ENCODE measurements around the gene SDC4.
"Not testable (repeated sequence)": the region's sequence is repeated elsewhere in the genome, so short reads cannot be mapped to it uniquely, and the experiment has no call there.

Gene SDC4

DNA sequence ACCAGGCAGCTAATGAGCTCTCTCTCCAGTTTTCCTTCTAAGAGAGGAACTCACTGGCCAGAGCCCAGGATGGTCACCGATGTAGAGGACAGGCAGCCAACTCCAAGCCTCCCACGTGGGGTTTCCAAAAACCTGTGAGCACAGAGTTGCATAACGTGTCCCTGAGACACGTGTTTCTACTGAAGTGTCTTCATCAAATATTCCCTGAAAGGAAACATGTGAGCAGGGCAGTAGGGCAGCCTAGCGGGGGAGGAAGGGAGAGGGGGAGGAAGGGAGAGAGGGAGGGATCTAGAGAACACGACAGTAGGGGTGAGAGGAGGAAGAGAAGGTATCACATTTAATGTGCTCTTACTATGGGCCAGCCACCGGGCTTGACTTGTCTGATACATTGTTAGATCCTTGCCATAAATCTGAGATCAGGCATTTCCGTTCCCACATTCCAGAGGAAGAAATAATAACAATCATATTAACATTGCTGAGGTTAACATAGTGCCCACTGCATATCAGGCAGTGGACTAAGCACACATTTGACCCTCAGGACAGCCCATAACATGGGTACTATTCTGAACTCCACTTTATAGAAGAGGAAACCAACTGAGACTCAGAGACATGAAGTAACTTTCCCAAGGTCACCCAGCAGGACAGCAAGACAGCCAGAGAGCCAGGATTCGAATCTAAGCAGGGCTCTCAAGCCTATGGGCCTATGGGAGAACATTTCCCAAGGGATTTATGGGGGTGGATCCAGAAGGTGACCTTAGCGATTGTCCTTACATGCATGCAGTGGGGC is 10.3 kb upstream of the SDC4 start:
- Histone ChIP-seq H3K27ac (no peak overlapping the region), H3K4me1 (ENCODE audit: control insufficient read depth in 1 of 2, insufficient read depth in 1 of 2, low read depth in 1 of 2, low read length in 1 of 2) (peaks cover 15 to 28% of the 10 kb centered on the region in 2 experiments), H3K36me3 (no peaks in the 10 kb centered on the region), H3K4me3 (ENCODE audit: low read depth in 1 of 2, low read length in 1 of 2) (no peak overlapping the region), H3K27me3 (no peaks in the 10 kb centered on the region), H3K9me3 (no peaks in the 10 kb centered on the region)
- TF ChIP-seq, protein P1, sequence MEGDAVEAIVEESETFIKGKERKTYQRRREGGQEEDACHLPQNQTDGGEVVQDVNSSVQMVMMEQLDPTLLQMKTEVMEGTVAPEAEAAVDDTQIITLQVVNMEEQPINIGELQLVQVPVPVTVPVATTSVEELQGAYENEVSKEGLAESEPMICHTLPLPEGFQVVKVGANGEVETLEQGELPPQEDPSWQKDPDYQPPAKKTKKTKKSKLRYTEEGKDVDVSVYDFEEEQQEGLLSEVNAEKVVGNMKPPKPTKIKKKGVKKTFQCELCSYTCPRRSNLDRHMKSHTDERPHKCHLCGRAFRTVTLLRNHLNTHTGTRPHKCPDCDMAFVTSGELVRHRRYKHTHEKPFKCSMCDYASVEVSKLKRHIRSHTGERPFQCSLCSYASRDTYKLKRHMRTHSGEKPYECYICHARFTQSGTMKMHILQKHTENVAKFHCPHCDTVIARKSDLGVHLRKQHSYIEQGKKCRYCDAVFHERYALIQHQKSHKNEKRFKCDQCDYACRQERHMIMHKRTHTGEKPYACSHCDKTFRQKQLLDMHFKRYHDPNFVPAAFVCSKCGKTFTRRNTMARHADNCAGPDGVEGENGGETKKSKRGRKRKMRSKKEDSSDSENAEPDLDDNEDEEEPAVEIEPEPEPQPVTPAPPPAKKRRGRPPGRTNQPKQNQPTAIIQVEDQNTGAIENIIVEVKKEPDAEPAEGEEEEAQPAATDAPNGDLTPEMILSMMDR (IDR thresholded peaks at IDR 0.05) = no peak

DNA sequence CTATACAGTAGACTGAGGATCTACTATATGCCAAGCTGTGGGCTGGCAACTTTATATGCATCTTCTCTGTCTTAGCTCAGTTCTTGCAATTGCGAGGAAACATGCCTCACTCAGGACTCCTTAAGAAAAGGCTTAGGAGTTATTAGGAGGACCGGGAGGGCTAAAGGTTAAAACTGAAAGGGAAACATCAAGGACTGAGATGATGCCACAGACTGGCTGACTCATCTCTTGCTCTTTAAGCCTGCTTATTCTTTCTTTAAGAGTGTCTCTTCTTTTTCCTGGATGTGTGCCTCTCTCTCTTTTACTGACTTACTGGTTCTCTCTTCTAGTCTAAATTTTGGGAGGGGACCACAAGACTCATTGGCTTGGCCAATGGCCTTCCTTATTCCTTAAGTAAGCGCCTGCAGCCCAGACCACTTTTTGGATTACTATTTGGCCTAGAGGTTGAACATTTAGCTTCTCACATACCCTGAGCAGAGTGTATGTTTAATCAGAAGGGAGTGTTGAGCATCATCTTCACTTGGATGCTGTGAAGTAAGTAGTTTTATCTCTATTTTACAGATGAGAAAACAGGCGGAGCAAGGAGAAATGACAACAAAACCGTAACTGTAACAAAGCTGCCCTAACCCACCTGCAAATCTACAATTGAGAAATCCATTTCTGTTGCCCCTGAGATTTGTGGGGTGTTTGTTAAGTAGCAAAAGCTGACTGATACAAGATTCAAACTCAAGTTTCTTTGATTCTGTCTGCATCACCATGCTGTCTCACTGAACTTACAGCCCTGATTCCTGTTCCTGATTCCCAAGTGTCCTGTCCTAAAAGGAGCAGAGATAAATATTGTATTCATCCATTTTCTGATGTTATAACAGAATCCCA is 7.2 kb upstream of the SDC4 start:
- Histone ChIP-seq H3K4me1 (ENCODE audit: control insufficient read depth in 1 of 2, insufficient read depth in 1 of 2, low read depth in 1 of 2, low read length in 1 of 2) (peaks cover 0 to 8% of the 10 kb centered on the region in 2 experiments), H3K27me3 (peaks cover 3% of the 10 kb centered on the region), H3K36me3 (no peaks in the 10 kb centered on the region), H3K4me3 (ENCODE audit: low read depth in 1 of 2, low read length in 1 of 2) (no peak overlapping the region), H3K27ac (no peak overlapping the region), H3K9me3 (no peaks in the 10 kb centered on the region)
- TF ChIP-seq, protein P1 (IDR thresholded peaks at IDR 0.05) = no peak

DNA sequence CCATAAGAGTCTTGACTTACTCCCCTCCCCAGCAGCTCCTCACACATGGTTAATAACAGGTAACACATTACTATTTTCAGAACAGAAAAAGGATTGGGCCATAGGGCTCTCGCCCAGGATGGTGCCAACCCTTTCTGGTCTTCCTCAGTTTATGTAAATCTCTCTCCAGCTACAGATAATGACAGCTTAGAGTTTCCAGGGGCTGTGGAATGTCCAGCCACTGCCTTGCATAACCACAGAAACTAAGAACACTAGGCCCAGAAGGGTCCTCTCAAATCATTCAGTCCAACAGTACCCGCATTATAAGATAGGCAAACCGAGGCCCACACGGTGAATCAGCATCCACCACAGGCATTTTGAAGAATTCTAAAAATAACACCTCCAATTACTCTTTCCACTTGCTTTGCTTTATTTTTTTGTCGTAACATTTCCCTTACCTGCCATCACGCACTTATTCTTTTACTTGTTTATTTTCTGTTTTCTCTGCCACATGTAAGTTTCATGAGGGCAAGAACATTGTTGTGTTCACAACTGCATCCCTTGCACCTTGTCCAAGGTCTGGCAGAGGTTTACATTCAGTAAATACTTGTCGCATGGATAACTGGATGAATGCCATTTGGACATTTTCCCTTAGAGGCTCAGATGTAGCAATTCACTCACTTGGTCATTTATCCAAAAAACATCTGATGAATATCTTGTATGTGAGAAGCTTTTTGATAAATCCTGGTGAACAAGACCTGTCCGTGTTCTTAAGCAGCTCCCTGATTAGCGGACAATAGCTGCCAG is 6.4 kb upstream of the SDC4 start:
- TF ChIP-seq, protein P1 (IDR thresholded peaks at IDR 0.05) = no peak
- Histone ChIP-seq H3K36me3 (no peaks in the 10 kb centered on the region), H3K27me3 (peaks cover 11% of the 10 kb centered on the region), H3K9me3 (no peaks in the 10 kb centered on the region), H3K27ac (no peak overlapping the region), H3K4me1 (ENCODE audit: control insufficient read depth in 1 of 2, insufficient read depth in 1 of 2, low read depth in 1 of 2, low read length in 1 of 2) (peaks cover 0 to 8% of the 10 kb centered on the region in 2 experiments), H3K4me3 (ENCODE audit: low read depth in 1 of 2, low read length in 1 of 2) (no peak overlapping the region)

DNA sequence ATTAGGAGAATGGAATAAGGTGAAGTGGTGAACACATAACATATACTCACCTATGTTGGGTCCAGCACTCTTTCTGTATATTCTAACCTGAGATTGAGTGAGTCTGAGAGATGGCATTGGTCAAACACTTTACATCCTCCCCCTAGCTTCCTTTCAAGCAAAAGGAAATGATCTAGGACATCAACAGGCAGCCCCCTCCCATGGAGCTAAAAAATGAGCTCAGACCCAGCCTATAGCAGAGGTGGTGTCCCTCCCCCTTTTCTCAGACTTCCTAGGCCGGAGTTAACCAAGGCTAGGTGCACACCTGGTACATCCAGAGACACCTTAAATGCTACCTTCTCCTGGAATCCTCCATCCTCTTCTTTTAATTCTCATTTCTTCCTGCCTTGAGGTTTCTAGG is 5.5 kb upstream of the SDC4 start:
- Histone ChIP-seq H3K9me3 (no peaks in the 10 kb centered on the region), H3K4me1 (ENCODE audit: control insufficient read depth in 1 of 2, insufficient read depth in 1 of 2, low read depth in 1 of 2, low read length in 1 of 2) (peaks cover 0 to 7% of the 10 kb centered on the region in 2 experiments), H3K27me3 (peaks cover 20% of the 10 kb centered on the region), H3K36me3 (no peaks in the 10 kb centered on the region), H3K27ac (no peak overlapping the region), H3K4me3 (ENCODE audit: low read depth in 1 of 2, low read length in 1 of 2) (no peak overlapping the region)
- TF ChIP-seq, protein P1 (IDR thresholded peaks at IDR 0.05) = no peak

DNA sequence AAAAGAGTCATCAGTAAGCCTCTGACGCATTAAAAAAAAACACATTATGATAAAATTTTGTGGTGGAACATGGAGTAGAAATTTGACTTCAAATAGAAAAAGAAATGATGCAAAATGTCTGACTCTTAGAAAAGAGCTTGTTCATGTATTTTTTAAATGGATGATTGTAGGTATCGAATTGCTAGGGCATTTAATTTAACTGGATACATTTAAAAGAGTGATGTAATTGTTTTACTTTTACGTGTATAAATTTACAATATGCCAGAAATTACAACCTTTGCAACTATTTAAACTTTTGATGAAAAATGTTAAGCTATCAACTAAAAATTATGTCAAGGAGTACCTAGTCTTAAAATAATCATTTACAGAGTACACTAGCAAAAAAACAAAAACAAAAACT is 4.5 kb upstream of the SDC4 start:
- Histone ChIP-seq H3K36me3 (no peaks in the 10 kb centered on the region), H3K4me3 (ENCODE audit: low read depth in 1 of 2, low read length in 1 of 2) (no peak overlapping the region), H3K27ac (no peak overlapping the region), H3K4me1 (ENCODE audit: control insufficient read depth in 1 of 2, insufficient read depth in 1 of 2, low read depth in 1 of 2, low read length in 1 of 2) (peaks cover 0 to 8% of the 10 kb centered on the region in 2 experiments), H3K27me3 (peaks cover 30% of the 10 kb centered on the region), H3K9me3 (no peaks in the 10 kb centered on the region)
- TF ChIP-seq, protein P1 (IDR thresholded peaks at IDR 0.05) = no peak

DNA sequence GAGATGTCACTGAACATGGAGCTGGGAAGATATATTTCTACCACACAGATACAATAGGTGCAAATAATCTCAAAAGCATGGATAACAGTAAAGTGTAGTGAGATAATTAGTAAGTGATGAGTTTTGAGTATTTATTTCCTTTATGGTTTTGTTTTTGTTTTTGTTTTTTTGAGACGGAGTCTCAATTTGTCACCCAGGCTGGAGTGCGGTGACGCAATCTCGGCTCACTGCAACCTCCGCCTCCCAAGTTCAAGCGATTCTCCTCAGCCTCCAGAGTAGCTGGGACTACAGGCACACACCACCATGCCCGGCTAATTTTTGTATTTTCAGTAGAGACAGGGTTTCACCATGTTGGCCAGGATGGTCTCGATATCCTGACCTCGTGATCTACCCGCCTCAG is 2.6 kb upstream of the SDC4 start:
- not testable (repeated sequence) for H3K27ac ChIP-seq
- H3K27me3 ChIP-seq = peaks cover 49% of the 10 kb centered on the region

More for the DNA sequence above, 2.6 kb upstream of the SDC4 start:
- H3K4me3 ChIP-seq (ENCODE audit: low read depth in 1 of 2, low read length in 1 of 2); H3K36me3 ChIP-seq; H3K9me3 ChIP-seq; H3K4me1 ChIP-seq (ENCODE audit: control insufficient read depth in 1 of 2, insufficient read depth in 1 of 2, low read depth in 1 of 2, low read length in 1 of 2): not testable (repeated sequence)

Data from neutrophil (primary cell).